A549 treated with CORT108297 at 1 μM for 4 hours (cell line): ENCODE data around the gene MARCHF10. TPM values are rescaled to one million over a fixed set of nuclear protein-coding genes. Genes with fewer than 3 reads are reported as not detected.

Source experiments
- total RNA-seq: library from RNA; stranded (reverse); fragments of 200-300 nt; extraction: Qiagen RNA extraction; gene quantifications from 5 replicates; pipeline ENCODE4 v1.2.3, GENCODE V29; 2022

The MARCHF10 gene
- total RNA-seq = 0.58 to 1.5 TPM (median 1.0 TPM) in 5 replicates

GRCh38 chr17:62807812-62808575 lies at the start of gene MARCHF10:
MARCHF10 (minus strand) TSS chr17:62808314; CDS start chr17:62801735, 6,579 bp downstream.

Other genes with a start within 250 kb of the MARCHF10 start
- 36.8 to 65.7 TPM (median 56.0 TPM) in 5 replicates for gene MRC2, start 180.6 kb downstream of the MARCHF10 start, total RNA-seq
- gene TANC2, start 157.9 kb upstream of the MARCHF10 start, total RNA-seq = 18.0 to 39.9 TPM (median 29.9 TPM) in 5 replicates